ENCODE measurements around the gene TUNAR.
"Not testable (repeated sequence)": the region's sequence is repeated elsewhere in the genome, so short reads cannot be mapped to it uniquely, and the experiment has no call there.

Gene TUNAR

GRCh38 chr14:95920769-95921438, 44.3 kb downstream of the TUNAR start:
- DNase-seq = no peak

GRCh38 chr14:95922080-95922479, 45.4 kb downstream of the TUNAR start:
- no peak for DNase-seq

- peak; percentile 80 for DNase-seq
Measured at GRCh38 chr14:95928751-95929150, 52.1 kb downstream of the TUNAR start.

- DNase-seq = no peak
Measured at GRCh38 chr14:95931384-95931783, 54.8 kb downstream of the TUNAR start.

- DNase-seq = no peak
Measured at GRCh38 chr14:95935228-95935822, 58.7 kb downstream of the TUNAR start.

GRCh38 chr14:95936041-95936440, 59.4 kb downstream of the TUNAR start:
- DNase-seq = no peak

GRCh38 chr14:95939335-95939734, 62.7 kb downstream of the TUNAR start:
- no peak for DNase-seq

- no peak for DNase-seq
Measured at GRCh38 chr14:95941897-95942296, 65.3 kb downstream of the TUNAR start.

GRCh38 chr14:95943699-95944098, 67.1 kb downstream of the TUNAR start:
- peak; percentile 86 for DNase-seq

GRCh38 chr14:95944462-95944861, 67.8 kb downstream of the TUNAR start:
- peak; percentile 74 for DNase-seq

- no peak for DNase-seq
Measured at GRCh38 chr14:95946867-95947266, 70.2 kb downstream of the TUNAR start.

- DNase-seq = no peak
Measured at GRCh38 chr14:95948558-95948981, 71.9 kb downstream of the TUNAR start.

GRCh38 chr14:95951359-95951758, 74.7 kb downstream of the TUNAR start:
- no peak for DNase-seq

GRCh38 chr14:95953111-95953724, 76.6 kb downstream of the TUNAR start:
- DNase-seq = no peak

GRCh38 chr14:95956601-95957460, 80.2 kb downstream of the TUNAR start:
- DNase-seq = no peak

GRCh38 chr14:95958105-95958504, 81.5 kb downstream of the TUNAR start:
- no peak for DNase-seq

- no peak for DNase-seq
Measured at GRCh38 chr14:95959317-95959716, 82.7 kb downstream of the TUNAR start.

GRCh38 chr14:95961481-95961880, 84.8 kb downstream of the TUNAR start:
- no peak for DNase-seq

GRCh38 chr14:95964901-95965300, 88.3 kb downstream of the TUNAR start:
- DNase-seq = no peak

GRCh38 chr14:95968048-95968447, 91.4 kb downstream of the TUNAR start:
- not testable (repeated sequence) for DNase-seq
